Stomach smooth muscle (tissue), 2 donors: ENCODE data around the gene IKZF5.

Experiments
- H3K27ac ChIP-seq: one replicate; pipeline ENCODE4 v1.7.0; 2013; ENCODE audit warnings: mild to moderate bottlenecking, low read length, inconsistent platforms
- H3K27me3 ChIP-seq, 2 donors: one replicate each; pipeline ENCODE4 v1.7.0; 2013; ENCODE audit warnings: low read length in 2 of 2; ENCODE audit not compliant: insufficient read depth in 2 of 2, control insufficient read depth in 1 of 2
- H3K36me3 ChIP-seq, 2 donors: one replicate each; pipeline ENCODE4 v1.7.0; 2013; ENCODE audit warnings: low read length in 2 of 2; ENCODE audit not compliant: control insufficient read depth in 2 of 2, insufficient read depth in 2 of 2
- H3K4me1 ChIP-seq: one replicate; pipeline ENCODE4 v1.7.0; 2013; ENCODE audit warnings: low read length; ENCODE audit not compliant: control insufficient read depth, insufficient read depth
- H3K4me3 ChIP-seq, 2 donors: one replicate each; pipeline ENCODE4 v1.7.0; 2013; ENCODE audit warnings: low read length in 2 of 2
- H3K9ac ChIP-seq, 2 donors: one replicate each; pipeline ENCODE4 v1.7.0; 2013; ENCODE audit warnings: low read length in 2 of 2, mild to moderate bottlenecking in 1 of 2
- H3K9me3 ChIP-seq, 2 donors: one replicate each; pipeline ENCODE4 v1.7.0; 2013; ENCODE audit warnings: low read length in 2 of 2; ENCODE audit not compliant: control insufficient read depth in 2 of 2
- donor health status: healthy.
- donor health status: Pancreatic carcinoma.

The IKZF5 gene

DNA sequence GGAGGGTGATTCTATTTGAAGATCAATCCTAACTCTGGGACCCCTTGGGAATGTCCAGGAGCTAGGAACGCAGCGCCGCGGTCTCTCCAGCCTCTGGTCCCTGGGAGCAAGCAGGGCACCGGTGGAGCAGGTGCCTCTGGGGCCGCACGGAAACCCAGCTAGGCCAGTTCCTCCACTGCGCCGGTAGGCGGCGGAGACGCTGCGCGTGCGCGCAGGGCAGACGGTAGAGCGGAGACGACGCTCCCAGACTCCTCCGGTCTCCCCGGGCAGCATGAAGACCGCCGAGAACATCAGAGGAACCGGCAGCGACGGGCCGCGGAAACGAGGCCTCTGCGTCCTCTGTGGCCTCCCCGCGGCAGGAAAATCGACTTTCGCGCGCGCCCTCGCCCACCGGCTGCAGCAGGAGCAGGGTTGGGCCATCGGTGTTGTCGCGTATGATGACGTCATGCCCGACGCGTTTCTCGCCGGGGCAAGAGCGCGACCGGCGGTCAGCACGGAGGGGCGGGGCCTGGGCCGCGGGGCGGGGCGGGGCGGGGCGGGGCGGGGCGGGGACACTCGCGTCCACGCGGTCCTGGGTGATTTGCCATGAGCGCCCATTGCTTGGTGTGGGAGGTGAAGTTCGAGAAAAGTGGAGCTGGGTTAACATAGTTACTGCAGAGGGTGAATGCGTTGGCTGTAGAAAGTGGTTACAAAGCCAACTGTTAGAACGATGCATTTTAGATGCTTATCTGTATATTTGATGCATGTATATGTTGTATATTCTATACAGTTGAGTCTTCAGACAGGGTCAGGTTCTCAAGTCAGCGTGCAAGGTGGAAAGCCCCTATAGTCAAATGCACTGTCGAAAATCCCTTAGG, 28.2 kb downstream of the IKZF5 start, which contains the start of gene PSTK:
PSTK (plus strand) TSS at position 193 of the 857 bp plus-strand sequence; CDS start at position 272, 79 bp downstream.
- no peaks in the 10 kb centered on the region for H3K36me3 ChIP-seq
- H3K9me3 ChIP-seq = no peaks in the 10 kb centered on the region
- no peaks in the 10 kb centered on the region for H3K27me3 ChIP-seq
- peak within 1 kb of the TSS; percentile 84 to 90 for H3K4me3 ChIP-seq
- H3K27ac ChIP-seq = peak within 1 kb of the TSS; percentile 79
- H3K9ac ChIP-seq = peak within 1 kb of the TSS; percentile 88 to 89
- peaks cover 12% of the 10 kb centered on the region for H3K4me1 ChIP-seq

DNA sequence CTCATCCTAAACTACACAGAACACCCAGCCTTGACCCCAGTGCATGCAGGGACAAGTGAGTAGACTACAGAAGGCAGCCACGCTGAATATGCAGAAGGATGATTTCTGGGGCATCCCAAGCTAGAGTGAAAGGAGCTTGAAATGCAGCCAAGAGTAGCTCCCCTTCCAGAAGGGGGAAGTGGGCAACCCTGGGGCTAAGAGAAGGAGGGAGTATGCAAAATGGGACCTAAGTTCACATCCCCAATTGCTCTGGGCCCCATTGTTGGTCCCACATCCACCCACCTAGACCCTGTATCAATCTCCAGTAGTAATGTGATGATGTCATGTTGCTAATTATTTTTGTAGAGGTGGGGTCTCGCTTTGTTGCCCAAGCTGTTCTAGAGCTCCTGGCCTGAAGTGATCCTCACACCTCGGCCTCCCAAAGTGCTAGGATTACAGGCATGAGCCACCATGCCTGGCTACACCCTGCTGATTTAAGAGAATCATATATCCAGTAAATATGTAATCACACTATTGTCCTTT, 34.0 kb downstream of the IKZF5 start:
- no peak overlapping the region for H3K4me3 ChIP-seq
- H3K27me3 ChIP-seq = peaks cover 0 to 2% of the 10 kb centered on the region in 2 donors
- no peak overlapping the region for H3K27ac ChIP-seq
- peaks cover 3% of the 10 kb centered on the region for H3K4me1 ChIP-seq
- H3K9me3 ChIP-seq = no peaks in the 10 kb centered on the region
- no peaks in the 10 kb centered on the region for H3K36me3 ChIP-seq
- no peak overlapping the region for H3K9ac ChIP-seq

- Histone ChIP-seq H3K9me3 (no peaks in the 10 kb centered on the region), H3K4me1 (no peaks in the 10 kb centered on the region), H3K4me3 (no peak overlapping the region), H3K27me3 (peaks cover 0 to 2% of the 10 kb centered on the region in 2 donors), H3K9ac (no peak overlapping the region), H3K36me3 (no peaks in the 10 kb centered on the region), H3K27ac (no peak overlapping the region)
Observed at GRCh38 chr10:122974023-122974422, 34.6 kb downstream of the IKZF5 start.

- H3K27me3 ChIP-seq = no peaks in the 10 kb centered on the region
- H3K4me3 ChIP-seq = no peak overlapping the region
- H3K27ac ChIP-seq = no peak overlapping the region
- no peaks in the 10 kb centered on the region for H3K36me3 ChIP-seq
- H3K9ac ChIP-seq = no peak overlapping the region
- H3K4me1 ChIP-seq = no peaks in the 10 kb centered on the region
- H3K9me3 ChIP-seq = peaks cover 6 to 7% of the 10 kb centered on the region in 2 donors
Observed at GRCh38 chr10:122968698-122969097, 39.9 kb downstream of the IKZF5 start.

- Histone ChIP-seq H3K9ac (no peak overlapping the region), H3K27ac (no peak overlapping the region), H3K9me3 (peaks cover 6 to 7% of the 10 kb centered on the region in 2 donors), H3K27me3 (no peaks in the 10 kb centered on the region), H3K4me1 (no peaks in the 10 kb centered on the region), H3K36me3 (no peaks in the 10 kb centered on the region), H3K4me3 (no peak overlapping the region)
Observed at GRCh38 chr10:122966879-122967278, 41.7 kb downstream of the IKZF5 start.

DNA sequence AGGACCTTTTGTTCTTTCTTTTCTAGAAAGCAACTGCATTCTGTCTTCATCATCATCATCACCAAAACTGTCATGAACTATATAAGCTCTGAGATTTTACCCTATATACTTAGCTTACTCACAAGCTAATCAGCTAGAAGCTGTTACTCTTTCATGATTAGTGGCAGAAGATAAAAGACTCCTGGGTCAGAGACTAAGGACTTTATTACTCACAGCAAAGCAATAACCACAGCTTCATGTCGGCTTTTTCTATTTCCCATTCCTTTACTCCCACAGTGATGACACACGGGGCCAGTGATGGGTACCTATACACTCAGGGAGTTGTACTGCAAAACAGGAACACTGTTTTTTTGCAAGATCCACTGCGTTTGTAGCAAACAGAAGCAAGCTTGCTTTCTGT, 46.2 kb downstream of the IKZF5 start:
- H3K27ac ChIP-seq = no peak overlapping the region
- H3K27me3 ChIP-seq = no peaks in the 10 kb centered on the region
- no peaks in the 10 kb centered on the region for H3K36me3 ChIP-seq
- peaks cover 6 to 7% of the 10 kb centered on the region in 2 donors for H3K9me3 ChIP-seq
- no peaks in the 10 kb centered on the region for H3K4me1 ChIP-seq
- H3K4me3 ChIP-seq = no peak overlapping the region
- no peak overlapping the region for H3K9ac ChIP-seq

- Histone ChIP-seq H3K9me3 (no peaks in the 10 kb centered on the region), H3K9ac (no peak overlapping the region), H3K4me1 (peaks cover 11% of the 10 kb centered on the region), H3K27ac (no peak overlapping the region), H3K36me3 (no peaks in the 10 kb centered on the region), H3K27me3 (no peaks in the 10 kb centered on the region), H3K4me3 (no peak overlapping the region)
Observed at GRCh38 chr10:122957474-122957873, 51.1 kb downstream of the IKZF5 start.

DNA sequence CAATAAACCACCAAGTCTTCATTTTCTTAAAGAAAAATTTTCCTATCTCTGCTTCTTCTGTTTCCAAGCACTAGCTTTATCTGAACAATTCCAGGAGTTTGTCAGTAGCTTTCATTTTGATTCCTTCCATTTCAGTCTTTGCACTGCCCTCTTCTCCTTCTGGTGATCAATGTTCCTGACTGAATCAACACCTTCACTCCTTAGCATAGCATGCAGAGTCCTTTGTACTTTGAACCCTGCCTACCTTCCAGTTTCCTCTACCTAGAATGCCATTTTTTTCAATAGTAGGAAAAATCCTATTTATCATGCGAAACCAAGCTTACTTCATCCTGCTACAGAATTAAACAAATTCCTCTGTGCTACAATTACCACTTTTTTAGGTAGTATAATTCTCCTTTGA, 52.7 kb downstream of the IKZF5 start:
- H3K4me3 ChIP-seq = no peak overlapping the region
- H3K9me3 ChIP-seq = no peaks in the 10 kb centered on the region
- H3K9ac ChIP-seq = no peak overlapping the region
- H3K27ac ChIP-seq = no peak overlapping the region
- H3K4me1 ChIP-seq = peaks cover 11% of the 10 kb centered on the region
- H3K27me3 ChIP-seq = no peaks in the 10 kb centered on the region
- H3K36me3 ChIP-seq = no peaks in the 10 kb centered on the region

DNA sequence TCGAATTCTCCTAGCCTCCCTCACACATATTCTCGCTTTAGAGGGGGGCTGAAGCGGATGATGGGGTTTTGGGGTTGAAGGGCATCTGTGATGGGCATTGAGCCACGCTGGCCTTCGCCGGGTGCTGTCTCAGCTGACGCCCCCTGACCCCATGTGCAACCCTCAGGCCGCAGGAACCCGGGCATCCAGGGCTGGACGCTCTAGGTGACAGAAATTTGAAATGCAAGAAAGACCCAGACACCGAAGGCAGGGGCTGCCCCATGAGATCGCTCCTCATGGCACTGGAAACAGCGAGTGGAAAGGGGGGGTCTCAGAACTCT, 53.9 kb downstream of the IKZF5 start:
- Histone ChIP-seq H3K9ac (no peak overlapping the region), H3K27ac (no peak overlapping the region), H3K27me3 (no peaks in the 10 kb centered on the region), H3K36me3 (no peaks in the 10 kb centered on the region), H3K4me3 (peak overlapping the region; percentile 67 to 85), H3K4me1 (peaks cover 11% of the 10 kb centered on the region), H3K9me3 (no peaks in the 10 kb centered on the region)

DNA sequence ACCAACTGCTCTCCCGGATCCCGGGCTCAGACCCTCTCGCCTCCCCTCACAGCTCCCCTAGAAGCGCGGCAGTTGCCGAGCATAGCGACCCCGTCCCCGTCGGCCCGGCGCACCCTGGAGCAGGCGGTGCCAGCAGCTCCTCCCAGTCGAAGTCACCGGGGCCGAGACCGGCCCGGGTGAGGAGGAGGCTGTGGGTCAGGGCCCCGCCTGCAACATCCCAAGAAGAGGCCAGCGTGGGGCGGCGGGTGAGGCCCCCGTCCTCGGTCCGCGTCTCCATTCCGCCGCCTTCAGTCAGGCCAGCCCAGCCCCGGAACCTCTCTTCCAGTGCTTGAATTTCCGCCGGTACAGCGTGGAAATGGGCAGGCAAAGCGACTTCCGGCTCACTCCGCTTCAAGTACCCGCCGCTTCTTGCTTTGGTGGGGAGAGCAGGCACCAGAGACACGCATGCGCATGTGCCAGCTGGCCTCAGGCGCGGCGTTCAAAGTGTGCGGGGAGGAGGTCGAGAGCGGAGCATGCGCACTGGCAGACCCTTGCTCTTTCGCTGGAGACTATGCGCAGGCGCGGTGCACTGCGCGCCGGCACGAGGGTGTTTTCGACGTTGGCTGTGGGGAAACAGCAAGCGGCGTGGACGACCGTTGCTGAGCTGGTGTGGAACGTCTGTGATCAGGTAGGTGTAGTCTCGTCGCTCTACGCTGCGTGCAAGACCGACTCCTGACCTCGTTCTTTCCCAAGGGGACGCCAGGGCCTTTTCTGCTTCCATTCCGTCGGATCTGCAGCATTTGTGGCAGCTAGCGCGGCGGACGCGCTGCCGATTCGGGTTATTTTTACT, 54.5 kb downstream of the IKZF5 start, which contains the start of gene C10orf88:
C10orf88 (minus strand) TSS at position 326 of the 829 bp plus-strand sequence; CDS start at position 277, 49 bp downstream.
- Histone ChIP-seq H3K4me3 (peak within 1 kb of the TSS; percentile 80 to 85), H3K9ac (peak within 1 kb of the TSS; percentile 50 to 72), H3K9me3 (no peaks in the 10 kb centered on the region), H3K27ac (peak within 1 kb of the TSS; percentile 53), H3K27me3 (no peaks in the 10 kb centered on the region), H3K4me1 (peaks cover 11% of the 10 kb centered on the region), H3K36me3 (no peaks in the 10 kb centered on the region)
